ENCODE data around the gene FLT3. TPM values are rescaled to one million over a fixed set of nuclear protein-coding genes. Genes with fewer than 3 reads are reported as not detected.

FLT3 gene
- total RNA-seq, 1 experiment from 2014 or later: 0.07 TPM

DNA sequence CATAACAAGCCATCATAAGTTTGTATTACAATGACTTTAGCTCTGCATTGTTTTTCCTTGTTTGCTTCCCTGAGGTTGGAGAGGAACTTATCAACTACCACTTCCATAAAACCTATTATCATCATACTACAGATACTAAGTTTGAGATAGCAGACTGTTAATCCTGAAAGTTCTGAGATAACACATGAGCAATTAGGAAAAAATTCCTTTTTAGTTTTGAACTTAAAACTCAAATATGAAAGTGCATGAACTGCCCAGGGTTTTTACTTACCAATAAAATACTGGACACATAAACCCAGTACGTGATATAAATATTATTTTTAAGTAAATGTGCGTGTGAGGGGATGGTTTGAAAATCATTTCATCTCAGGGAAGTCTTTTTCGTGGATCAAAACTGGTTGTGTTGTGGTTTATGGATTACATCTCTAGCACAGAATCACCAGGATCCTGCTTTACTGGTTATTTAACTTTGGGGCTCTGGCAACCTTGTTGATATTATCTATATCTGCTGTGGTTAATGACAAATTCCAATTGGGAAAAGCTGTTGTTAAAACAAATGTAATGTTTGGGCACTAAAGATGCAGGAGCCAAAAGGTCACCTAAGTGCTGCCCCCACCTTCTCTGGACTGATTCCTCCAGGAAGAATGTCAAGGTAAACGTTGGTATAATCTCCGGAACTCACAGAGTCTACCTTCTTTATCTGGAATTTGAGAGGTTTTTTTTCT lies 143.6 kb downstream of the FLT3 start:
- DNase-seq (ENCODE audit: low read depth): no peak
- in situ Hi-C loops (cut with HindIII; ENCODE audit: low pct_unique_long_range_greater_than_20kb, low sequenced_read_pairs): no loop called here

DNA sequence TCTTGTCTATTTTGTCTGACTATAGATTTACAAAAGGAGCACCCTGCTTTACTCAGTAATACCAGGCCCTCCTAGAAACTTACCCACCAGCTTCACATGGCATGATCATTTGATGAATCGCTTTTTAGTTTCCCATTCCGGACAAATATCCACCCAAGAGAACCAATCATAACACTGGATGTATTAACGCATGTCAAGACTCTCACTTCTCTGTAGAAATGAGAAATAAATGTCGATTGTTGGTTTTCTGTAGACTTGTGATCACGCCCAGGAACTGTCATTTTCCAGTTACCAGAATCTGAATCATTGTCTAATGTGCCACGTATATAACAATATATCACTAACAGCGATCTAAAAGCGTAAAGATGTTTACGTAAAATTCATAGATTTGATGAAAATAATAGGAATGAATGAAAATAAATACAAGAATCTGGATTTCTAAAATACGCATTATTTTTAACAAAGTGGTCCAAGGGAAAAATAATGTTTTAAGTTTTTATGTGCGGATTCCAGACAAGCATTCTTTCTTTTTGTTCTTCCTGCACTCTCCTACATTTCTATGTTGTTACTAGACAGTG lies 145.3 kb downstream of the FLT3 start:
- no peak for DNase-seq (ENCODE audit: low read depth)
- in situ Hi-C loops (cut with HindIII; ENCODE audit: low pct_unique_long_range_greater_than_20kb, low sequenced_read_pairs): no loop called here

DNA sequence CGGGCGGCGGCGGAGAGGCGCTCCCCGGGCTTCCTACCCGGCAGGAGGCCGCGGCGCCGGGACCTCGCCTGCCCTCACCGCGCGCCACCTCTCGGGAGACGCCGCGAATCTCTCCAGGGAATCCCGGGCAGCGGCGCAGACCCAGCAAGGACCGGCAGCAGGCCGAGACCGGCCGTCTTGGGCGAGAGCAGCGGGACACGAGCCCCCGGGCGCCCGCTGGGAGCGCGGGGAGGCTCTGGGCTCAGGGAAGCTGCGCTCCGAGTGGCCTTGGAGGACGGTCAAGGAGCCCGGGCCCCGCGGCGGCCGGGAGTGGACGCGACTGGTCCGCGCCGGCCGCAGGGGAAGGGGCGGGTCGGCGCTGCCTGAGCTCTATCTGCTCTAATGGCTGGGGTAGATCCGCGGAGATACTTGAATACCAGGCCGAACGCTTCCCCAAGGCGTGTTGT lies 145.9 kb downstream of the FLT3 start:
- no peak for DNase-seq (ENCODE audit: low read depth)
- in situ Hi-C loops (cut with HindIII; ENCODE audit: low pct_unique_long_range_greater_than_20kb, low sequenced_read_pairs): no loop called here

DNA sequence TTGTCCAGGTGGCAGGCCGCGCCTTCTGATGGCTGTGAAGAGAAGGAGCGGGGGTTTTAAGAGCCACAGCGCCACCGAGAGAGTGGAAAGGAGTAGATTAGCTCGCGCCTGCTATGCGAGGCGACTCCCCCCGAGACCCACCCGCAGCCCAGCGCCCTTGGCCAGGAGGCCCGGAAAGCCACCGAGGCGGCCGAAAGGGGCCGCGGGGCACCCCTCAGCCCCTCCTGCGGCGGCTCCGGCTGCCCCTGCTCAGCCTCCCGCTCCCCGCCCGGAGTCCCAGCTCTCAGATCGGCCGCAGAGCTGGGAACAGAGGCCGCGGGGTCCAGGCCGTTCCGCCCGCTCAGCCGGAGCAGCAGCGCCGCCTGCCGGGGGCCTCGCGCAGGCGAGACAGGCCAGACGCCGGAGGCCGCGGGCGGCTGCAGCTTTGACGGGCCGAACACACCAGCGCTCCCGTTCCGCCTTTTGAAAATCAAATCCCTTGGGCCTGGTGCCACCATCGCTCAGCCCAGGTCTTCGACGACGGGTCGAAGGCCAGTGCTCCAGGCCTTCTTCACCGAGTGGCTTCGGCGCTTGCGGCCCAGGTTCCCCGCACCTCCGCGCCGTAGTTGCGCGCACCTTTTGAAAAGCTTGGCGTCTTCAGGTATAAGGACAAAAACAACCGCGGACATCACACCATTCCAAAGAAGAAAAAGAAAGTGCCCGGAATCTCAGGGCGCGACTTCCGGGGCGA lies 146.5 kb downstream of the FLT3 start:
- DNase-seq (ENCODE audit: low read depth): peak; percentile 77
- in situ Hi-C loops (cut with HindIII; ENCODE audit: low pct_unique_long_range_greater_than_20kb, low sequenced_read_pairs): no loop called here

Other genes with a start within 250 kb of the FLT3 start
- not detected in 2 replicates for gene PDX1, start 180.6 kb downstream of the FLT3 start, total RNA-seq (2014; rRNA removed; shearing (Covaris generic); ENCODE audit: low replicate concordance)
- not detected in 2 replicates for gene CDX2, start 131.3 kb downstream of the FLT3 start, total RNA-seq (2014; rRNA removed; shearing (Covaris generic); ENCODE audit: low replicate concordance)
- not detected in 2 replicates for gene URAD, start 111.9 kb downstream of the FLT3 start, total RNA-seq (2014; rRNA removed; shearing (Covaris generic); ENCODE audit: low replicate concordance)
- gene PAN3, start 38.0 kb upstream of the FLT3 start, total RNA-seq (2014; rRNA removed; shearing (Covaris generic); ENCODE audit: low replicate concordance): 5.7 and 11.6 TPM in 2 replicates